ENCODE data around the gene EFHC1.
A peak's percentile ranks its signal among the peaks of the same experiment; 100 is the strongest.

EFHC1 gene

GRCh38 chr6:52493669-52494068 lies 73.5 kb downstream of the EFHC1 start:
- H3K36me3 ChIP-seq (ENCODE audit: control insufficient read depth in 2 of 2, insufficient read depth in 2 of 2, low read length in 2 of 2), result peaks cover 0 to 3% of the 10 kb centered on the region in 2 donors
- H3K9ac ChIP-seq (ENCODE audit: low read length in 2 of 2), result no peak overlapping the region
- H3K4me1 ChIP-seq (ENCODE audit: control insufficient read depth, insufficient read depth, low read length), result peaks cover 11% of the 10 kb centered on the region
- no peaks in the 10 kb centered on the region for H3K27me3 ChIP-seq (ENCODE audit: control insufficient read depth in 1 of 2, insufficient read depth in 2 of 2, low read length in 2 of 2)
- H3K4me3 ChIP-seq (ENCODE audit: low read length in 2 of 2), result no peak overlapping the region
- H3K27ac ChIP-seq (ENCODE audit: low read length), result no peak overlapping the region
- H3K9me3 ChIP-seq (ENCODE audit: control insufficient read depth in 2 of 2, low read length in 2 of 2), result no peaks in the 10 kb centered on the region

GRCh38 chr6:52494298-52495072 lies 74.3 kb downstream of the EFHC1 start:
- Histone ChIP-seq H3K9me3 (ENCODE audit: control insufficient read depth in 2 of 2, low read length in 2 of 2) (no peaks in the 10 kb centered on the region), H3K4me1 (ENCODE audit: control insufficient read depth, insufficient read depth, low read length) (peaks cover 17% of the 10 kb centered on the region), H3K4me3 (ENCODE audit: low read length in 2 of 2) (no peak overlapping the region), H3K9ac (ENCODE audit: low read length in 2 of 2) (no peak overlapping the region), H3K27ac (ENCODE audit: low read length) (no peak overlapping the region), H3K27me3 (ENCODE audit: control insufficient read depth in 1 of 2, insufficient read depth in 2 of 2, low read length in 2 of 2) (no peaks in the 10 kb centered on the region), H3K36me3 (ENCODE audit: control insufficient read depth in 2 of 2, insufficient read depth in 2 of 2, low read length in 2 of 2) (peaks cover 0 to 3% of the 10 kb centered on the region in 2 donors)

- H3K4me3 ChIP-seq (ENCODE audit: low read length in 2 of 2), result no peak overlapping the region
- H3K9ac ChIP-seq (ENCODE audit: low read length in 2 of 2), result no peak overlapping the region
- peaks cover 30% of the 10 kb centered on the region for H3K4me1 ChIP-seq (ENCODE audit: control insufficient read depth, insufficient read depth, low read length)
- H3K9me3 ChIP-seq (ENCODE audit: control insufficient read depth in 2 of 2, low read length in 2 of 2), result no peaks in the 10 kb centered on the region
- no peaks in the 10 kb centered on the region for H3K27me3 ChIP-seq (ENCODE audit: control insufficient read depth in 1 of 2, insufficient read depth in 2 of 2, low read length in 2 of 2)
- H3K27ac ChIP-seq (ENCODE audit: low read length), result no peak overlapping the region
- no peaks in the 10 kb centered on the region for H3K36me3 ChIP-seq (ENCODE audit: control insufficient read depth in 2 of 2, insufficient read depth in 2 of 2, low read length in 2 of 2)
These were observed 75.8 kb downstream of the EFHC1 start for GRCh38 chr6:52495922-52496321.

GRCh38 chr6:52496631-52497030 lies 76.5 kb downstream of the EFHC1 start:
- H3K27ac ChIP-seq (ENCODE audit: low read length), result no peak overlapping the region
- H3K9me3 ChIP-seq (ENCODE audit: control insufficient read depth in 2 of 2, low read length in 2 of 2), result no peaks in the 10 kb centered on the region
- H3K36me3 ChIP-seq (ENCODE audit: control insufficient read depth in 2 of 2, insufficient read depth in 2 of 2, low read length in 2 of 2), result no peaks in the 10 kb centered on the region
- H3K4me1 ChIP-seq (ENCODE audit: control insufficient read depth, insufficient read depth, low read length), result peaks cover 30% of the 10 kb centered on the region
- no peak overlapping the region for H3K4me3 ChIP-seq (ENCODE audit: low read length in 2 of 2)
- H3K27me3 ChIP-seq (ENCODE audit: control insufficient read depth in 1 of 2, insufficient read depth in 2 of 2, low read length in 2 of 2), result no peaks in the 10 kb centered on the region
- no peak overlapping the region for H3K9ac ChIP-seq (ENCODE audit: low read length in 2 of 2)

- peaks cover 30% of the 10 kb centered on the region for H3K4me1 ChIP-seq (ENCODE audit: control insufficient read depth, insufficient read depth, low read length)
These were observed 77.7 kb downstream of the EFHC1 start for GRCh38 chr6:52497652-52498408.

GRCh38 chr6:52498538-52499017 lies 78.4 kb downstream of the EFHC1 start:
- Histone ChIP-seq H3K4me1 (ENCODE audit: control insufficient read depth, insufficient read depth, low read length) (peaks cover 34% of the 10 kb centered on the region), H3K27me3 (ENCODE audit: control insufficient read depth in 1 of 2, insufficient read depth in 2 of 2, low read length in 2 of 2) (no peaks in the 10 kb centered on the region), H3K27ac (ENCODE audit: low read length) (peak overlapping the region; percentile 55), H3K4me3 (ENCODE audit: low read length in 2 of 2) (no peak overlapping the region), H3K9me3 (ENCODE audit: control insufficient read depth in 2 of 2, low read length in 2 of 2) (no peaks in the 10 kb centered on the region), H3K9ac (ENCODE audit: low read length in 2 of 2) (no peak overlapping the region), H3K36me3 (ENCODE audit: control insufficient read depth in 2 of 2, insufficient read depth in 2 of 2, low read length in 2 of 2) (peaks cover 9 to 10% of the 10 kb centered on the region in 2 donors)

More at GRCh38 chr6:52497652-52498408, 77.7 kb downstream of the EFHC1 start:
- no peaks in the 10 kb centered on the region for H3K9me3 ChIP-seq (ENCODE audit: control insufficient read depth in 2 of 2, low read length in 2 of 2)
- H3K36me3 ChIP-seq (ENCODE audit: control insufficient read depth in 2 of 2, insufficient read depth in 2 of 2, low read length in 2 of 2), result peaks cover 9 to 10% of the 10 kb centered on the region in 2 donors
- H3K27me3 ChIP-seq (ENCODE audit: control insufficient read depth in 1 of 2, insufficient read depth in 2 of 2, low read length in 2 of 2), result no peaks in the 10 kb centered on the region
- H3K9ac ChIP-seq (ENCODE audit: low read length in 2 of 2), result no peak overlapping the region
- peak overlapping the region; percentile 3 for H3K27ac ChIP-seq (ENCODE audit: low read length)
- no peak overlapping the region for H3K4me3 ChIP-seq (ENCODE audit: low read length in 2 of 2)

GRCh38 chr6:52499026-52499425 lies 78.9 kb downstream of the EFHC1 start:
- H3K27me3 ChIP-seq (ENCODE audit: control insufficient read depth in 1 of 2, insufficient read depth in 2 of 2, low read length in 2 of 2), result no peaks in the 10 kb centered on the region
- peak overlapping the region; percentile 55 for H3K27ac ChIP-seq (ENCODE audit: low read length)
- H3K36me3 ChIP-seq (ENCODE audit: control insufficient read depth in 2 of 2, insufficient read depth in 2 of 2, low read length in 2 of 2), result peaks cover 9 to 10% of the 10 kb centered on the region in 2 donors
- no peak overlapping the region for H3K4me3 ChIP-seq (ENCODE audit: low read length in 2 of 2)
- H3K9me3 ChIP-seq (ENCODE audit: control insufficient read depth in 2 of 2, low read length in 2 of 2), result no peaks in the 10 kb centered on the region
- H3K4me1 ChIP-seq (ENCODE audit: control insufficient read depth, insufficient read depth, low read length), result peaks cover 39% of the 10 kb centered on the region
- H3K9ac ChIP-seq (ENCODE audit: low read length in 2 of 2), result no peak overlapping the region

- H3K9me3 ChIP-seq (ENCODE audit: control insufficient read depth in 2 of 2, low read length in 2 of 2), result no peaks in the 10 kb centered on the region
- H3K9ac ChIP-seq (ENCODE audit: low read length in 2 of 2), result no peak overlapping the region
- no peaks in the 10 kb centered on the region for H3K27me3 ChIP-seq (ENCODE audit: control insufficient read depth in 1 of 2, insufficient read depth in 2 of 2, low read length in 2 of 2)
- peaks cover 46% of the 10 kb centered on the region for H3K4me1 ChIP-seq (ENCODE audit: control insufficient read depth, insufficient read depth, low read length)
- H3K4me3 ChIP-seq (ENCODE audit: low read length in 2 of 2), result no peak overlapping the region
- peak overlapping the region; percentile 49 for H3K27ac ChIP-seq (ENCODE audit: low read length)
- peaks cover 9 to 10% of the 10 kb centered on the region in 2 donors for H3K36me3 ChIP-seq (ENCODE audit: control insufficient read depth in 2 of 2, insufficient read depth in 2 of 2, low read length in 2 of 2)
These were observed 79.6 kb downstream of the EFHC1 start for GRCh38 chr6:52499681-52500236.

- Histone ChIP-seq H3K4me1 (ENCODE audit: control insufficient read depth, insufficient read depth, low read length) (peaks cover 52% of the 10 kb centered on the region), H3K27me3 (ENCODE audit: control insufficient read depth in 1 of 2, insufficient read depth in 2 of 2, low read length in 2 of 2) (no peaks in the 10 kb centered on the region), H3K36me3 (ENCODE audit: control insufficient read depth in 2 of 2, insufficient read depth in 2 of 2, low read length in 2 of 2) (peaks cover 10 to 15% of the 10 kb centered on the region in 2 donors), H3K9ac (ENCODE audit: low read length in 2 of 2) (no peak overlapping the region), H3K9me3 (ENCODE audit: control insufficient read depth in 2 of 2, low read length in 2 of 2) (no peaks in the 10 kb centered on the region), H3K4me3 (ENCODE audit: low read length in 2 of 2) (no peak overlapping the region), H3K27ac (ENCODE audit: low read length) (peak overlapping the region; percentile 49)
These were observed 80.3 kb downstream of the EFHC1 start for GRCh38 chr6:52500238-52501129.

Data from stomach smooth muscle (tissue), 2 donors.